BJ (cell line): ENCODE measurements around the gene BTBD1. TPM values are rescaled to one million over a fixed set of nuclear protein-coding genes. Genes with fewer than 3 reads are reported as not detected.
A peak's percentile ranks its signal among the peaks of the same experiment; 100 is the strongest.

Experiments used
- CTCF ChIA-PET: fragments of 350-600 bp; formaldehyde crosslinking; extraction: SDS; loops from one replicate; lab custom pipeline; 2021; ENCODE audit warnings: antibody characterized with exemption, inconsistent platforms; lab: Yijun Ruan, JAX
- POLR2A ChIA-PET: fragments of 300-600 bp; sonication (Branson Sonifier 250); formaldehyde crosslinking; extraction: SDS; loops from one replicate; lab custom pipeline; 2021; ENCODE audit warnings: antibody characterized with exemption; lab: Charles Lee
- DNase-seq: peaks from one replicate; pipeline ENCODE4 v3.0.0-alpha.2; 2011; ENCODE audit warnings: low read depth
- H3K27me3 ChIP-seq: 2 replicates; pipeline ENCODE4 v1.6.0; 2011; ENCODE audit warnings: low read length; ENCODE audit not compliant: control insufficient read depth, insufficient read depth
- H3K36me3 ChIP-seq: 2 replicates; pipeline ENCODE4 v1.5.1; 2011; ENCODE audit warnings: low read length; ENCODE audit not compliant: control insufficient read depth, insufficient read depth
- H3K4me3 ChIP-seq: 2 replicates; pipeline ENCODE4 v1.5.1; 2011; ENCODE audit warnings: low read depth, mild to moderate bottlenecking, control low read depth, low read length
- polyA minus RNA-seq: library from RNA; depleted of rRNA, polyadenylated mRNA; stranded (reverse); fragments of >200 nt; gene quantifications from 2 replicates; pipeline ENCODE4 v1.2.3, GENCODE V29; 2011; rRNA and poly(A)+ RNA removed
- polyA plus RNA-seq: library from polyadenylated mRNA; depleted of rRNA; stranded (reverse); fragments of >200 nt; gene quantifications from 2 replicates; pipeline ENCODE4 v1.2.3, GENCODE V29; 2011; rRNA removed
- TF ChIP-seq, protein P1 (sequence below): IDR thresholded peaks from 2 replicates; pipeline ENCODE4 v1.5.1; 2011; ENCODE audit warnings: low read depth, mild to moderate bottlenecking, control low read depth, inconsistent platforms, low read length, moderate library complexity; ENCODE audit not compliant: insufficient read depth

Gene BTBD1
- polyA plus RNA-seq, result 35.0 and 70.7 TPM in 2 replicates
- polyA minus RNA-seq, result 25.9 and 33.7 TPM in 2 replicates

- TF ChIP-seq, protein P1, sequence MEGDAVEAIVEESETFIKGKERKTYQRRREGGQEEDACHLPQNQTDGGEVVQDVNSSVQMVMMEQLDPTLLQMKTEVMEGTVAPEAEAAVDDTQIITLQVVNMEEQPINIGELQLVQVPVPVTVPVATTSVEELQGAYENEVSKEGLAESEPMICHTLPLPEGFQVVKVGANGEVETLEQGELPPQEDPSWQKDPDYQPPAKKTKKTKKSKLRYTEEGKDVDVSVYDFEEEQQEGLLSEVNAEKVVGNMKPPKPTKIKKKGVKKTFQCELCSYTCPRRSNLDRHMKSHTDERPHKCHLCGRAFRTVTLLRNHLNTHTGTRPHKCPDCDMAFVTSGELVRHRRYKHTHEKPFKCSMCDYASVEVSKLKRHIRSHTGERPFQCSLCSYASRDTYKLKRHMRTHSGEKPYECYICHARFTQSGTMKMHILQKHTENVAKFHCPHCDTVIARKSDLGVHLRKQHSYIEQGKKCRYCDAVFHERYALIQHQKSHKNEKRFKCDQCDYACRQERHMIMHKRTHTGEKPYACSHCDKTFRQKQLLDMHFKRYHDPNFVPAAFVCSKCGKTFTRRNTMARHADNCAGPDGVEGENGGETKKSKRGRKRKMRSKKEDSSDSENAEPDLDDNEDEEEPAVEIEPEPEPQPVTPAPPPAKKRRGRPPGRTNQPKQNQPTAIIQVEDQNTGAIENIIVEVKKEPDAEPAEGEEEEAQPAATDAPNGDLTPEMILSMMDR, result peak; percentile 24; the same call in 1 of the 2 replicates
- no peaks in the 10 kb centered on the region for H3K36me3 ChIP-seq
- H3K27me3 ChIP-seq, result no peaks in the 10 kb centered on the region
- POLR2A ChIA-PET, result interaction anchor here (0.5 kb wide), 1 partner anchor 169 kb away, joined by 11 read pairs; no protein-coding TSS in a partner anchor
- peak; percentile 79 for DNase-seq
- CTCF ChIA-PET, result interaction anchor here (0.6 to 1.8 kb wide), 2 partner anchors 9 to 12 kb away, joined by 3 to 7 read pairs; no protein-coding TSS in a partner anchor
- H3K4me3 ChIP-seq, result peak within 1 kb of the TSS; percentile 79
These were observed at the start of gene BTBD1 for GRCh38 chr15:83066734-83067637. TSS of gene BTBD1 (minus strand) at chr15:83067252. CDS start at chr15:83067151, 101 bp downstream.

DNA sequence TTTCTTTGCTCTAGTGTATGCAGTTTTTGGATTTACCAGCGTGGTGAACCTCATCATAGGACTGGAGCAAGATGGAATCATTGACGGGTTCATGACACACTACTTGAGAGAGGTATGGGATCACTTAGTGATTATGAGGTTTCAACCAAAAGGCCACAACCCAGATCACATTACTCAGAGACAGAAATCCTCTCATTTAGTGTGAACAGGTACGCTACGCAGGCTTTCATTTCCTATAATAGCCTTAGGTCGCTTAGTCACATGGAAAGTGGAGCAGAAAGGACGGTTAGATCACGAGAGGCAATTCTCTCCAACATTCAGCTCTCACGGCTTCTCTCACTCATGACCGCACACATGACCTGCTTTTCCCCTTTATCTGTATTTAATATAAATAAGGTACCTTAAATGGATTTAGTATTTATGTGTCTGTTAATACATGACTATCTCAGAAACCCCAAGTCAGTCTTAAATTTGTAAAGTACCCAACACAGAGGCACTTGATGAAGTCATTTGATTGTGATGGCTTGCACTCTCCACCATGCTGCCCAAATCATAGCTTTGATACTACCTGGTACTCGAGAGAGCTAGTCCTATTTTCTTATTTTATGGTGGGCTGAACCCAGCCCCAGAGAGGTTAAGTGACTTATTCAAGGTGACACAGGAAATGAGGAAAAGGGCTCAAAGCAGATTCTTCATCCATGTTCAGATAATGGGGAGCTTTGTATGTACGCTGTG lies 48.9 kb upstream of the BTBD1 start:
- no peaks in the 10 kb centered on the region for H3K36me3 ChIP-seq
- DNase-seq, result no peak
- no peak overlapping the region for H3K4me3 ChIP-seq
- TF ChIP-seq, protein P1, result no peak
- H3K27me3 ChIP-seq, result no peaks in the 10 kb centered on the region
- CTCF ChIA-PET, result interaction anchor here (0.9 kb wide), 1 partner anchor 12 kb away, joined by 3 read pairs; no protein-coding TSS in a partner anchor
- POLR2A ChIA-PET, result no interaction called here

GRCh38 chr15:83115410-83115809 lies 48.4 kb upstream of the BTBD1 start:
- ChIA-PET CTCF (interaction anchor here (0.9 kb wide), 1 partner anchor 12 kb away, joined by 3 read pairs; no protein-coding TSS in a partner anchor), POLR2A (no interaction called here)
- Histone ChIP-seq H3K36me3 (no peaks in the 10 kb centered on the region), H3K4me3 (no peak overlapping the region), H3K27me3 (no peaks in the 10 kb centered on the region)
- no peak for DNase-seq
- TF ChIP-seq, protein P1, result no peak

GRCh38 chr15:83114856-83115255 lies 47.8 kb upstream of the BTBD1 start:
- ChIA-PET POLR2A (no interaction called here), CTCF (no interaction called here)
- Histone ChIP-seq H3K4me3 (no peak overlapping the region), H3K27me3 (no peaks in the 10 kb centered on the region), H3K36me3 (no peaks in the 10 kb centered on the region)
- DNase-seq, result no peak
- TF ChIP-seq, protein P1, result no peak
